Right atrium auricular region (tissue), 2 donors: Measurements from ENCODE around the gene PAQR9. TPM values are rescaled to one million over a fixed set of nuclear protein-coding genes. Genes with fewer than 3 reads are reported as not detected.
A peak's percentile ranks its signal among the peaks of the same experiment; 100 is the strongest.

ENCODE experiments used
- DNase-seq: peaks from one replicate; pipeline ENCODE4 v3.0.0-alpha.2; 2019; ENCODE audit warnings: low spot score
- H3K27ac ChIP-seq, 2 donors: fragments of 200-600 bp; sonication (generic); 1 replicate in 1 of 2; 2 replicates in 1 of 2; pipeline ENCODE4 v1.5.1; 2016 to 2019
- H3K27me3 ChIP-seq, 2 donors: fragments of 200-600 bp; sonication (generic); one replicate each; pipeline versions ENCODE4 v1.5.1 to v1.6.0; 2017 to 2019
- H3K36me3 ChIP-seq: fragments of 200-600 bp; sonication (generic); one replicate; pipeline ENCODE4 v1.5.1; 2016
- H3K4me1 ChIP-seq, 2 donors: fragments of 200-600 bp; sonication (generic); one replicate each; pipeline versions ENCODE4 v1.5.1 to v1.6.0; 2017 to 2019
- H3K4me3 ChIP-seq, 2 donors: fragments of 200-600 bp; sonication (generic); 1 replicate in 1 of 2; 2 replicates in 1 of 2; pipeline ENCODE4 v1.5.1; 2017 to 2019; ENCODE audit warnings: mild to moderate bottlenecking in 1 of 2, moderate library complexity in 1 of 2
- H3K9me3 ChIP-seq, 2 donors: fragments of 200-600 bp; sonication (generic); one replicate each; pipeline ENCODE4 v1.5.1; 2019
- total RNA-seq, 2 donors: library from RNA; depleted of rRNA; stranded (reverse); fragments of >200 nt; gene quantifications; one replicate each; pipeline ENCODE4 v1.1.0, GENCODE V29; 2016
- TF ChIP-seq, protein P1 (sequence below), 2 donors: fragments of 200-600 bp; sonication (generic); IDR thresholded peaks; one replicate each; pipeline ENCODE4 v1.5.1; 2019; ENCODE audit warnings: antibody characterized with exemption in 2 of 2

The PAQR9 gene
- total RNA-seq, 2 donors from 2014 or later = 5.7 to 23.0 TPM

DNA sequence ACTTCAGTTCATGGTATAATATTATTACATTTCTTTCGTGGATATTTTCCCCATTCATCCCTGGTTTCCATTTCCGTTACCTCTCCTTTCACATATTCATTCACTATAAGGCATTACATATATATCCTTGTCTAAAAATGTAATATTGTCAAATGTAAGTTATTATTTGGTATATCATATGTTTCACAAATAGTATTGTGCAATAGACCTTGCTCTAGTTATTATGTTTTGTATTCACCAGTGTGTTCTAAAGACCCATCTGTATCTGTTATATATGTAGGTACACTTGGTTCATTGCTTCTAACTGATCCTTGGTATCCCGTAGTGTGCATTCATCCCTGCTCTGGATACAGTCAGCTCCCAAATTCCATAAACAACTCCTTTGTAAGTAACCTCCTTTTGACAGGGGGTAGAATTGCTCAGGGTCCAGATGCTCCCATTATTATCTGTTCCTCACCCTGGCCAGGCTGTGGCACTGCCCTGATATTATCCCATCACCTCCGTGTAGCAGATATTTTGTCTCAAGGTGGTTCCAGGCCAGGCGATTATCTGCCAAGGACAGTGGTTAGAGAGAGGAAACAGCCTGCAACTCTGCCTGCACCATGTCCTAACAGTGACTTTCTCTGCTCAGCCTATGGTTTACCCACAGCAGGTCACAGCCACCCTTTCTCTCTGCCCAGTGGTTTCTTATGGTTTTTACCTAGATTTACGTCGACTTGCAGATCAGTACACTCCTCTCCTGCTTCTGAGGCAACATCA is 29.2 kb downstream of the PAQR9 start:
- TF ChIP-seq, protein P1, sequence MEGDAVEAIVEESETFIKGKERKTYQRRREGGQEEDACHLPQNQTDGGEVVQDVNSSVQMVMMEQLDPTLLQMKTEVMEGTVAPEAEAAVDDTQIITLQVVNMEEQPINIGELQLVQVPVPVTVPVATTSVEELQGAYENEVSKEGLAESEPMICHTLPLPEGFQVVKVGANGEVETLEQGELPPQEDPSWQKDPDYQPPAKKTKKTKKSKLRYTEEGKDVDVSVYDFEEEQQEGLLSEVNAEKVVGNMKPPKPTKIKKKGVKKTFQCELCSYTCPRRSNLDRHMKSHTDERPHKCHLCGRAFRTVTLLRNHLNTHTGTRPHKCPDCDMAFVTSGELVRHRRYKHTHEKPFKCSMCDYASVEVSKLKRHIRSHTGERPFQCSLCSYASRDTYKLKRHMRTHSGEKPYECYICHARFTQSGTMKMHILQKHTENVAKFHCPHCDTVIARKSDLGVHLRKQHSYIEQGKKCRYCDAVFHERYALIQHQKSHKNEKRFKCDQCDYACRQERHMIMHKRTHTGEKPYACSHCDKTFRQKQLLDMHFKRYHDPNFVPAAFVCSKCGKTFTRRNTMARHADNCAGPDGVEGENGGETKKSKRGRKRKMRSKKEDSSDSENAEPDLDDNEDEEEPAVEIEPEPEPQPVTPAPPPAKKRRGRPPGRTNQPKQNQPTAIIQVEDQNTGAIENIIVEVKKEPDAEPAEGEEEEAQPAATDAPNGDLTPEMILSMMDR (IDR thresholded peaks at IDR 0.05) = no peak
- no peaks in the 10 kb centered on the region for H3K9me3 ChIP-seq
- H3K27ac ChIP-seq = no peak overlapping the region
- H3K36me3 ChIP-seq = no peaks in the 10 kb centered on the region
- no peaks in the 10 kb centered on the region for H3K27me3 ChIP-seq
- no peak overlapping the region for H3K4me3 ChIP-seq
- DNase-seq = no peak
- H3K4me1 ChIP-seq = no peaks in the 10 kb centered on the region

DNA sequence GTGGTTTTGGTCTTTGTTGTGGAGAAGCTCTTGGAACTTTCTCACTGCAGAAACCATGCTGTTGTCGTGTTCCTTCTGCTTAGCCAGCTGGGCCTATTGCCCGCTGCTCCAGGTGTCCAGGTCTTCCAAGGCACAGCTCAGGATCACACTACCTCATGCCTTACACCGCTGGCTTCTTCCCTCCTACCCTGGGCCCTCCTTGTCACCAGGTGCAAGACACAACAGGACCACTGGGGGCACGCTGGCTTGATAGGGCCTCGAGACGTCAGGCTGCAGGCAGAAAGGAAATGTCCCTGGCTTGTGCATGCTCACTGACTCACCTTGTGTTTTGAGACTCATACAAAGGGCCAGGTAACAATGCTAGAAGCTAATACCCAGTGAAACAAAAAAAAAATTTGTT is 32.3 kb downstream of the PAQR9 start:
- H3K4me3 ChIP-seq = no peak overlapping the region

DNA sequence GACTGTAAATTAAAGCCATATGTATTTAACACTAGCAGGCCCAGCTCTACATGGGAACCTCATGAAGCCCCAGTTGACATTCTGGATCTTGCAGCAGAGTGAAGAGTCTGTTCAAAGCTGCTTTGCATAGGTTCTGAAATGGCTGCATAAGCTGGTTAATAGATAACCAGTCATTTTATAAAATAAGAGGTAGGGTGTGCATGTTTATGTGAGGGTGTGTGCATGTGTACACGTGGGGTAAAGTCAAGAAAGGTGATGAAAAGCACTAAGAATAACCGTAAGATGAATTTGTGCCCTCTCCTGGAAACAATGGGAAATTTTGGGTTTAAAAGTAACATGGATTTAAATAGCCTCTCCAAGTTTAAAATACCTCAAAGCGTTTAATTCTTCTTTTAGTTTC is 33.0 kb downstream of the PAQR9 start:
- no peaks in the 10 kb centered on the region for H3K27me3 ChIP-seq
- H3K27ac ChIP-seq = no peak overlapping the region
- H3K9me3 ChIP-seq = no peaks in the 10 kb centered on the region
- TF ChIP-seq, protein P1 (IDR thresholded peaks at IDR 0.05) = peak in 1 of 2 donors; percentile 12
- DNase-seq = no peak
- no peaks in the 10 kb centered on the region for H3K36me3 ChIP-seq
- H3K4me3 ChIP-seq = no peak overlapping the region
- no peaks in the 10 kb centered on the region for H3K4me1 ChIP-seq

More for the DNA sequence above, 32.3 kb downstream of the PAQR9 start:
- no peaks in the 10 kb centered on the region for H3K9me3 ChIP-seq
- H3K4me1 ChIP-seq = no peaks in the 10 kb centered on the region
- H3K27ac ChIP-seq = no peak overlapping the region
- H3K27me3 ChIP-seq = no peaks in the 10 kb centered on the region
- H3K36me3 ChIP-seq = no peaks in the 10 kb centered on the region
- no peak for DNase-seq
- TF ChIP-seq, protein P1 (IDR thresholded peaks at IDR 0.05) = no peak

DNA sequence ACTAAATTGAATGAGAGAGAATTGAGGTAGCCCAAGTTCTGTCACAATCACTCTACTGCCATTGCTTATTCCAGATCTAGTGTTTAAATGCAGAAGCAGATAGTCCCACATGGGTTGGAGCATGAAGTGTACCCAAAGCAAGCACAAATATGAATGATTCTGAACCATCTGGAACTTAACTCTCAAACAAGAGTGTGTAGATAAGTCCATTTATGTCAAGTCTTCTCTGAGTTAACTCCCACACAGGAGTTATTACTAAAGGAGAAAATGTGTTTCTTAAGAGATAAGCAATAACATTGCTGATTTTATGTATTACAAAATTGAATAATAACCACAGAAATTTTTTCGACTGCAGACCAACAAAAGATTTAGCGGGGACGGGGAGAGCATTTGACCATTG is 33.6 kb downstream of the PAQR9 start:
- Histone ChIP-seq H3K4me3 (no peak overlapping the region), H3K27ac (no peak overlapping the region), H3K36me3 (no peaks in the 10 kb centered on the region), H3K4me1 (no peaks in the 10 kb centered on the region), H3K9me3 (no peaks in the 10 kb centered on the region), H3K27me3 (no peaks in the 10 kb centered on the region)
- TF ChIP-seq, protein P1 (IDR thresholded peaks at IDR 0.05) = no peak
- no peak for DNase-seq

DNA sequence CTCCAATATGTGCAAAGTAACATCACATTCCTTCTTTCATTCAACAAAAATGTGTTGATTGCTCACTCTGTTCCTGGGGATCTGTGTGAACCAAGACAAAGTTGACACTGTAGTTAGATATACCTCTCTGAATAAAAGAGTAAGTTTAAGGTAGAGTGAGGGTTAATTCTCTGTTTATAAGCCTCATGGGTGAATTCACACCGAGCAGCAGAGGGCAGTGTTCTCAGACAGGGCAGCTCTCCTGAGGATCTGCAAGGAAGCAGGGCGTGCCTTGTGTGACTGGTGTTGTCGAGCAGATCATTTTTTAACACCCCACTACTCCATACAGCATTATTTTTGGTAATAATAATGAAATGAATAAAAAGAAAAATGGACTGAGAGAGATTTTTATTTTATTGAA is 34.4 kb downstream of the PAQR9 start:
- TF ChIP-seq, protein P1 (IDR thresholded peaks at IDR 0.05) = peak; percentile 9 to 64
- Histone ChIP-seq H3K4me1 (no peaks in the 10 kb centered on the region), H3K9me3 (no peaks in the 10 kb centered on the region), H3K27ac (no peak overlapping the region), H3K27me3 (no peaks in the 10 kb centered on the region), H3K36me3 (no peaks in the 10 kb centered on the region), H3K4me3 (no peak overlapping the region)
- DNase-seq = no peak
